NCI-H2196 treated with DMSO at 0.1 percent for 48 hours (cell line): ENCODE measurements around the gene CCDC18.
"Not testable (repeated sequence)": the region's sequence is repeated elsewhere in the genome, so short reads cannot be mapped to it uniquely, and the experiment has no call there.

Experiments used
- DNase-seq: peaks from one replicate; lab custom pipeline; 2025; ENCODE audit not compliant: unreplicated experiment; lab: John Stamatoyannopoulos, UW

Gene CCDC18, protein sequence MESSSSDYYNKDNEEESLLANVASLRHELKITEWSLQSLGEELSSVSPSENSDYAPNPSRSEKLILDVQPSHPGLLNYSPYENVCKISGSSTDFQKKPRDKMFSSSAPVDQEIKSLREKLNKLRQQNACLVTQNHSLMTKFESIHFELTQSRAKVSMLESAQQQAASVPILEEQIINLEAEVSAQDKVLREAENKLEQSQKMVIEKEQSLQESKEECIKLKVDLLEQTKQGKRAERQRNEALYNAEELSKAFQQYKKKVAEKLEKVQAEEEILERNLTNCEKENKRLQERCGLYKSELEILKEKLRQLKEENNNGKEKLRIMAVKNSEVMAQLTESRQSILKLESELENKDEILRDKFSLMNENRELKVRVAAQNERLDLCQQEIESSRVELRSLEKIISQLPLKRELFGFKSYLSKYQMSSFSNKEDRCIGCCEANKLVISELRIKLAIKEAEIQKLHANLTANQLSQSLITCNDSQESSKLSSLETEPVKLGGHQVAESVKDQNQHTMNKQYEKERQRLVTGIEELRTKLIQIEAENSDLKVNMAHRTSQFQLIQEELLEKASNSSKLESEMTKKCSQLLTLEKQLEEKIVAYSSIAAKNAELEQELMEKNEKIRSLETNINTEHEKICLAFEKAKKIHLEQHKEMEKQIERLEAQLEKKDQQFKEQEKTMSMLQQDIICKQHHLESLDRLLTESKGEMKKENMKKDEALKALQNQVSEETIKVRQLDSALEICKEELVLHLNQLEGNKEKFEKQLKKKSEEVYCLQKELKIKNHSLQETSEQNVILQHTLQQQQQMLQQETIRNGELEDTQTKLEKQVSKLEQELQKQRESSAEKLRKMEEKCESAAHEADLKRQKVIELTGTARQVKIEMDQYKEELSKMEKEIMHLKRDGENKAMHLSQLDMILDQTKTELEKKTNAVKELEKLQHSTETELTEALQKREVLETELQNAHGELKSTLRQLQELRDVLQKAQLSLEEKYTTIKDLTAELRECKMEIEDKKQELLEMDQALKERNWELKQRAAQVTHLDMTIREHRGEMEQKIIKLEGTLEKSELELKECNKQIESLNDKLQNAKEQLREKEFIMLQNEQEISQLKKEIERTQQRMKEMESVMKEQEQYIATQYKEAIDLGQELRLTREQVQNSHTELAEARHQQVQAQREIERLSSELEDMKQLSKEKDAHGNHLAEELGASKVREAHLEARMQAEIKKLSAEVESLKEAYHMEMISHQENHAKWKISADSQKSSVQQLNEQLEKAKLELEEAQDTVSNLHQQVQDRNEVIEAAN (N-terminal part only)

DNA sequence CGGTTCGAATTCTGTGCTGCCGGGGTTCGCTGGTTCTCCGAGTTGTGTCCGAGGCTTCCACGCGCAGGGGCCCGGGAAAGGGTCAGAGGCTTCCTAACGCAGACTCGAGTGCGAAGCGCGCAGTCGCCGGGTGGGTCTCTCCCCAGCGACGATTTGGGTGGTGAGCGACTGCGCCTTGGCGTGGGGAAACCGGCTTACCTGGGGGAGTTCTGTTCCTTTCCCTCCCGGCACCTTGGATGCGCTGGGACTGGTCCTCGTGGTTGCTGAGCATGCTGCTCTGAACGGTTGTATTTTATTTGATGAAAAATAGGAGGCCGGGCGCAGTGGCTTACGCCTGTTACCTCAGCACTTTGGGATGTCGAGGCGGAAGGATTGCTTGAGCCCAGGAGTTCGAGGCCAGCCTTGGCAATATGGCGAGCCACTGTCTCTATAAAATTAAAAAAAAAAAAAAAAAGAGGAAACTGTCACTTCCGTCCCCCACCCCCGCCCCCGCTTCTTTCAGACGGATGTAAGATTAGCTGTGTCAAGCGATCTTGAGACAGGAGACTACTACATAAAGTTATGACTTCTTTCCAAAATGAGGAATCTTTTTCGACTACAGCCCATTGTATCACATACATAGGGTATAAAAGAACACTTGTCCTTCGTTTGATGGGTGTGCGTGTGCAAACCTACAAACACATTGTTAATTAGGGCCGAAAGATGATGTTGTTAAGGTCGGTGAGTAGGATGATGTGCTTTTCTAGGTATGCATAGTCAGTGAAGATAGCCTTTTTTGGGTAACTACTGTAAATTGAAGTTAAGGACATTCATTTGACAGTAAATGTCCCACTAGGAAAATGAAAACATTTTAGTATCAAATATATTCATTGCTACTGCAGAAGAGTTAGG, at the start of gene CCDC18:
Gene CCDC18 (plus strand): TSS at position 2 of the 891 bp plus-strand sequence. CDS start 2,638 bp downstream, outside the sequence.
- no peak for DNase-seq

DNA sequence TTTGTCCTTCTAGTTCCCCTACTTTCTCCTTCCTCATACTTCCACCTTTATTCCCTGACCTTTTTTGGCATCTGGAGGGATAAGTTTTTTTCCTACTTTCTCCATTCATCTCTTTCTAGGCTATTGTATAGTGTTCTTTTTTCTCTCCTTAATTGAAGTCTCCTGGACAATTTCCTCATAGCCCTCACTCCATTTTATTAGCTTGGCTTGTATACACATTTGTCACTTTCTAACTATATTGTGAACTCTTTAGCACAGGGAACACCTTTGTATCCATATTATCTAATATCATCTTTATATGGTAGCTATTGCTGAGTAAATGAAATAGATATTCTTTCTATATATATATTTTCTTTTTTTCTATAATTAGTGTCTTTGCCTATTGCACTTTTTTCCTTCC, 47.9 kb upstream of the CCDC18 start:
- no peak for DNase-seq

DNA sequence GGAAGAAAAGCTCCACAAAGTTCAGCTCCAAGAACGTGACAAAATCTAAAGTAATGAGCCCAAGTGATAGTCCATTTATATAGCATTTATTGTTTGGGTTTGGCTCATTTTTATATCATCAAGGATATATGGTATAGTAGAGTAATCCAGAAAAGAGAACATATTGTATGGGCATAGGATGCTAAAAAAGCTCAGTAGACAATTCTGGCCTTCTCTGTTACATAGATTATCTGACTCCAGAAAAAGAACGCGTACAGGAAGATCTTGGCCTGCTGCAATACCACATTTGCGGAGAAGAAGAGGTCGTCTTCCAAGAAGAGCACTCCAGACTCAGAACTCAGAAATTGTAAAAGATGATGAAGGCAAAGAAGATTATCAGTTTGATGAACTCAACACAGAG, 44.1 kb upstream of the CCDC18 start:
- DNase-seq: no peak

DNA sequence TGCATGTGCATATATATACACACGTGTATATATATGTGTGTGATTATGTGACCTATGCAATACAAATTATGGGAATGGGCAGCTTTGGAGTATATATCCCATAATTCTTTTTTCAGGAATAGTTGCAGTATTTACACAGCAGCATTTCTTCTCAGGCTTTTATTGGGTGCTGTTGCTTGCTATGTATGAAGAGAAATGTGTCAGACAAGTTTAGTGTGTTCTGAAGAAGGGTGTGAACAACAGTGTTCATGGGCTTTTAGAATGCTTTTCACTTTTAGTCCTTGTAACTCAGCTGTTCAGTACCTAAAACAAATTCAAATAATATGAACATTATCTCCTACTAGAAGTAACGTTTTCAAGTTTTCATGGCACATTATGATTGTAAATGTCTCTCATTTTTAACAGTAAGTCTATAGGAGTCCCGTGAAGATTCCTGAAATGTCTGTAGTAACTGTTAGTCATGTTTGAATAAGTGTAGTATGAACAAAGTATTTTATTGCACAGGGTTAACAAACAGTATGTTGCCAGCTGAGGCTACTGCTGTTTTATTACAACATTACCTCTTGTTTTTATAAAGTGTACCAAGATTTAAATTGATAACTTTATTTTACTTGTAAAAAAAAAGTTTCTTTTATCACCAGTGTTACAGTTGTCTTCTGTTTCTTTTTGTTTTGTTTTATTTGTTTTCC, 42.8 kb upstream of the CCDC18 start:
- DNase-seq: no peak

DNA sequence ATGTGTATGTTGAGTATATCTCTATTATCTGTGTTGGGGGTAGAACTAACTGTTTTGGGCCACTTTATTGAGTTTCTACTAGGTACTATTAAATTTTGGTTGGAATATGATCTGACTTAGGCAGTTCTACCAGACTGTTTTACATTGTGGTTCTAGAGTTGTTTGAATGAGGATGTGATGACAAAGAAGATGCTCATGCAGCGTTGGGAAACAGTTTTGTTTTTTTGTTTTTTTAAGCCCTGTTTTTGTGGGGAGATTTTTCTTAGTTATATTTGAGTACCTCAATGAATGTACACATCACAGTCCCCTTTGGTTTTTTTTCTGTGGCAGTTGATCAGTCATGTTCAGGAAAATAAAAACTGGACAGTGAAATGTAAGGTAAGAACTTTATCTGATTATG, 40.4 kb upstream of the CCDC18 start:
- no peak for DNase-seq

DNA sequence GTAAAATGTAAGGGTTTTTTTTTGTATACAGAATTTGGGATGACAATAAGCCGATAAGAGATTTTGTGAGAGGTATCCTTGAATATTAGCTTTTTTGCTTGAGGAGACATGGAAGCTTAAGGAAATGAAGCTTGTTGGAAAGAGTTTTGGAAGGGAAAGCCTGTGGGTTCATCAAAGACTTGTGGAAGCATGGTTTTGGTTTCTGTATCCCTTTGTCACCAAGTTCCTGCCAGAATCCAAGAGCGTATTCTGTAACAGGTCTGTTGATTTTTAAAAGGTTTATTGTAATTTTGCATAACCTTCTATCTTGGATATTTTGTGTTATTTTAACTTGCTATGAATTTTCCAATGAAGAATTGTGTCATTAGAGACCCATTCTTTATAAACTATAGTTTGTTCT, 38.4 kb upstream of the CCDC18 start:
- DNase-seq: no peak

DNA sequence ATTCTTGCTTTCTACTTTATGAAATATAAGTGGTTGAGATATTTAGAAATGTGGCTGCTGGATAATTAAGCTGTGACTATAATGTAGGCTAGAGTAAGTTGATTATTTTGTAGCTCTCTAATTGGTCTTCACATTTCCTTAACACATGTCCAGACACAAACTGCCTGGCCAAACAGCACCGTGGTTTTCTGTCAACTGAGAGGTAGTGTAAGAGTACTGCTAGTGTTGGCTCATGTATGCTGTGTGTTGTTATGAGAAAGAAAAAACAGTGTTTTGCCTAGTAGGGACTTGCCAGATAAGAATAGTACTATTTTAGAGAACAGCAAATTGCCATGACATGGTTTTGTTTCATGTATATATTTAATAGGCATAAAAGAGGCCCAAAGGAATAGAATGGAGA, 37.4 kb upstream of the CCDC18 start:
- no peak for DNase-seq

DNA sequence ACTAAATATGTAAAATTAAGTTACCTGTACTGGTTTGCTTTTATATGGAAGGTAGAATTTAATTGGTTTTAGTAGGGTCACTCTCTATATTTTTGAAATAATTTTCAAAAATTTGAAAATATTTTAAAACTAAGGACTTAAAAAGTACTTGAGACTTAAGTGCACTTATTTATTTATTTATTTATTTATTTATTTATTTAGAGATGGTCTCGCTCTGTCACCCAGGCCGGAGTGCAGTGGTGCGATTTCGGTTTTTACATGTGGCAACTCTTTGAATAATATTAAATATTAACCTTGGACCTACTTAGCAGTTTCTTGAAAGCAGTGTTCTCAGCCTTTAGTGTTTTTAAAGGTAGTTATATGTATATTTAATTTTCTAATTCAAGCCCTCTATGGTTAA, 36.8 kb upstream of the CCDC18 start:
- DNase-seq: no peak

DNA sequence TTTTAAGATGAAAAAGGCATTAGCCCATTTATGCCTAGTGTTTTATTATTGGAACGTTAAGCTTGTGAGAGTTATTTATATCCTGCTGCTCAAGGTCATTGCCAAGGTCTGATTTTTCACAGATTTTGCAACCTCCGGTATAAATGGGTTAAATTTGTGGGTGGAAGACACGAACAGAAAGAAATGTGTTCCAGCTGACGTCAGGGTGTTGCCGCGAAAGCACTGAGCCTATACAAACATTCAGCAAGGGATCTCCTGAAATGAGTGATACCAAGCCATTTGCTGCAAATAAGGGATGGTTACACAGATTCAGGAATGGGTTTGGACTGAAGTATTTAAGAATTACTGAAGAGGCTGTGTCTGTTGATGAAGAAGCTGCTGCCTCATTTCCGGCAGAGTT, 32.5 kb upstream of the CCDC18 start:
- DNase-seq: no peak

DNA sequence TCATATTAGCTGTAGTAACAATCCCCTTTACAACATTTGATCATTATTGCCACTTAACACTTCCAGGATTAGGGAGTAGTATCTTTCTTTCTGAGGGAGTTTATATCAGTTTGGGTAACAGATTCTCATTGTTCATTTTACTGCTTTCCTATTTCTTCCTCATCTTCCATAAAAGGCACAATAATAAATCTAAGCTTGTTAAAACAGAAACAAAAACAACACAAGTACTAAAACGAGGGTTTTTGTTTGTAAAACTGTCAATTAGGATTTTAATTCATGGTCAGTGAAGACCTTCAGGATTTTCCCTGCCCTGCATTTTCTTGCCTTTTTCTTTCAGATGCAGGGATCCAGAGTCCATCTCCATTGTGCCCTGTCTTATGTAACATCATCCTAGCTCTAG, 29.8 kb upstream of the CCDC18 start:
- DNase-seq: no peak

DNA sequence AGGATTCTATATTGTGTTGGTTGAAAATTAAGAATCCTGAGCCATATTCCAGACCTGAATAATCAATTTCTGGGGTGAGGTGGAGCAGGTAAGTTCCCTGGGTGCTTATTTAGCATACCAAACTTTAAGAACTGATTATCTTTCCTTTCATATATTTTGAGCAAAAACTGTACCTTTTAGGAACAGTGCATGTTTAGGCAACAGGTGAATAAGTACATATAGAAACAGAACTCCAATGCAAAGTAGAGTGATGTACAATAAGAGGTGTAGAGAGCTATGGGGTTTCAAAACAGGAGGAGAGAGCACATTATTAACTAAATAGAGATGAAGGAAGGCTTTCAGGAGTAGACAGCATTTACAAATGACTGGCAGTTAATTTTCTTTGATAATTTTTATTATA, 29.1 kb upstream of the CCDC18 start:
- no peak for DNase-seq

DNA sequence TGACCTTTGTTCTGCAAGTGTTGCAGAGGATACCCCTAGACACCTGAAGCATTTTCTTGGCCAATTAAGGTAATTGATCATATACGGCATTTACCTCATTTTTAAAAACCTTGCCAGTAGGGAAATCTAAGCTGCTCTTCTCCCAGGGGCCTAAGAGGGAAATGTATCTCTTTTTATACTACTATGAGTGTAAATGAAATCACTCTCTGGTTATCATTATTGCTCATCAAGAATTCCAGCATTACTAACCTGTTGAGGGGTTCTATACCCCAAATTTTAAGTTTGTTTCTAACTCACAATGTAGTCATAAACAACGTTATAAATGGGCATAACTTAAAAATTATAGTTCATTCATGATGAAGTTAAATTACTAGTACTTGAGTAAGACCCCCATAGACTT, 27.7 kb upstream of the CCDC18 start:
- no peak for DNase-seq

DNA sequence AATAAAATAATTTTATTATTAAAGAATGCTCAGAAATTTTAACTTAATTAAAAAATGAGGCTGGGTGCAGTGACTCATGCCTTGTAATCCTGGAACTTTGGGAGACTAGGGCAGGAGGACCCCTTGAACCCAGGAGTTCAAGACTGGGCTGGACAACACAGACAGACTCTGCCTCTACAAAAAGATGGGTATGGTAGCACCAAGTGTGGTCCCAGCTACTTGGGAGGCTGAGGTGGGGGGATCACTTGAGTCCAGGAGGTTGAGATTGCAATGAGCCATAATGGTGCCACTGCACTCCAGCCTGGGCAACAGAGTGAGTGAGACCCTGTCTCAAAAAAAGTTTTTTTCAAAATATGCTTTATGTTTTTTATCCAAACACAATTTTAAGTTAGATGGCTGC, 25.6 kb upstream of the CCDC18 start:
- no peak for DNase-seq

DNA sequence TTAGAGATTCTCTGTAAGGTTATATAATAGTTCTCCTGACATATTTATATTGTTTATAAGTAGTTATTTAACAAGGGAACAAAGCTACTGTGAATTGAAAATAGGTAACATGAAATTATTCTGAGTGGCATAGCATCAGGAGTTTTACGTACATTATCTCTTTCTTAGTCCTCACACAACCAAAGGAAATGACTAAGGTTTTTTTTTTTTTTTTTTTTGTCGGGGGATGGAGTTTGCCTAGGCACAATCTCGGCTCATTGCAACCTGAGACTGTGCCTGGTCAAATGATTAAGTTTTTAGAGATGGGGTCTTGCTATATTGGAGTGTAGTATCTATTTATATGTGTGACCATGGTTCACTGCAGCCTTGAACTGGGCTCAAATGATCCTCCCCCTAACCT, 25.2 kb upstream of the CCDC18 start:
- DNase-seq: no peak

DNA sequence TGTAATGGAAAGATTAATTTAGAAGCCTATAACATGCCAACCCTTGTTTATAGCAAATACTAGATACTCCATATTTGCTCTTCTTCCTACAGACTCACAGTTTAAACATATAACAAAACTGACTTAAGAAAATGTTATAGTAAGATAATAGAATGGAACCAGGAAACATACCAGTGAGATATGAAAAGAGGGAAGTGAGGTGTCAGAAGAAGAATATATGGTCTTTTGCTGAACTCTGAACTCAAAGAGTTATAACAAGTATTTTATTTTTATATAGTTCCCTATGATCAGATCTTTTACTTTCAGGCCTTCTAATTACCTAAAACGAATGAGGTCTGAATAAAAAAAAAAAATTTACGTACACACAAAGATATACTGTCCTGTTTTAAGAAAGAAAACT, 21.2 kb upstream of the CCDC18 start:
- no peak for DNase-seq

DNA sequence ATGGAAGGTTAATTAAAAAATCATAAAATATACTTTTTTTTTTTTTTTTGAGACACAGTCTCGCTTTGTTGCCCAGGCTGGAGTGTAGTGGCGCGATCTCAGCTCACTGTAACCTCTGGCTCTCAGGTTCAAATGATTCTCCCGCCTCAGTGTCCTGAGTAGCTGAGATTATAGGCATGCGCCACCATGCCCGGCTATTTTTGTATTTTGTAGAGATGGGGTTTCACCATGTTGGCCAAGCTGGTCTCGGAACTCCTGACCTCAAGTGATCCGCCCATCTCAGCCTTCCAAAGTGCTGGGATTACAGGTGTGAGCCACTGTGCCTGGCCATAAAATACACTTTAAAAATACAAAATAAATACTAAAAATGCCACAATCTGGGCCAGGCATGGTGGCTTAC, 17.2 kb upstream of the CCDC18 start:
- DNase-seq: not testable (repeated sequence)

DNA sequence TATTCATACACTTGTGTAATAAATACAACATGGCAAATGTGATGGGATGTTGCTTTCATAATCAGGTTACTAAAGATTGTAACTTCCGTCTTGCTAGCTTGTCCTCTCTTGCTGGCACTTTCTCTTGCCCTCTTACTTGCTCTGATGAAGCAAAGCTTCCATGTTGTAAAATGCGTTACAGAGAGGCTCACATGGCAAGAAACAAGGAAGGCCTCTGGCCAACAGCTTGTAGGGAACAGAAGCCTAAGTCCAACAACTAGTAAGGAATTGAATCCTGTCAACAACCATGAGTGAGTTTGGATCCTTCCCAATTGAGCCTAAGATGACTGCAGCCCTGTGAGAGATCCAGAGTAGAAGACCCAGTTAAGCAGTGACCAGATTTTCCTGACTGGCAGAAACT, 15.7 kb upstream of the CCDC18 start:
- DNase-seq: no peak

DNA sequence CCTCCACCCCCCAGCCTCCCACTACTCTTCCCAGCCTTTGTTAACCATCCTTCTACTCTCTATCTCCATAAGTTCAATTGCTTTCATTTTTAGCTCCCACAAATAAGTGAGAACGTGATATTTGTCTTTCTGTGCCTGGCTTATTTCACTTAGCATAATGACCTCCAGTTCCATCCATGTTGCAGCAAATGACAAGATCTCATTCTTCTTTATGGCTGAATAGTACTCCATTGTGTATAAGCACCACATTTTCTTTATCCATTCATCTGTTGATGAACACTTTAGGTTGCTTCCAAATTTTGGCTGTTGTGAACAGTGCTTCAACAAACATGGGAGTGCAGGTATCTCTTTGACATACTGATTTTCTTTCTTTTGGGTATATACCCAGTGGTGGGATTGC, 14.6 kb upstream of the CCDC18 start:
- not testable (repeated sequence) for DNase-seq

DNA sequence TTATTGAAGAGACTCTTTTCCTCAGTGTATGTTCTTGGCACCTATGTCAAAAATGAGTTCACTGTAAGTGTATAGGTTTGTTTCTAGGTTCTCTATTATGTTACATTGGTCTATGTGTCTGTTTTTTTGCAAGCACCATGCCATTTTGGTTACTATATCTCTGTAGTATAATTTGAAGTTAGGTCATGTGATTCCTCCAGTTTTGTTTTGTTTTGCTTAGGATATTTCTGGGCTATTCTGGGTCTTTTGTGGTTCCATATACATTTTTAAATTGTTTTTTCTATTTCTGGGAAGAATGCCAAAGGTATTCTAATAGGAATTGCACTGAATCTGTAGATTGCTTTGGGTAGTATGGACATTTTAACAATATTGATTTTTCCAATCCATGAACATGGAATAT, 13.5 kb upstream of the CCDC18 start:
- DNase-seq: no peak

DNA sequence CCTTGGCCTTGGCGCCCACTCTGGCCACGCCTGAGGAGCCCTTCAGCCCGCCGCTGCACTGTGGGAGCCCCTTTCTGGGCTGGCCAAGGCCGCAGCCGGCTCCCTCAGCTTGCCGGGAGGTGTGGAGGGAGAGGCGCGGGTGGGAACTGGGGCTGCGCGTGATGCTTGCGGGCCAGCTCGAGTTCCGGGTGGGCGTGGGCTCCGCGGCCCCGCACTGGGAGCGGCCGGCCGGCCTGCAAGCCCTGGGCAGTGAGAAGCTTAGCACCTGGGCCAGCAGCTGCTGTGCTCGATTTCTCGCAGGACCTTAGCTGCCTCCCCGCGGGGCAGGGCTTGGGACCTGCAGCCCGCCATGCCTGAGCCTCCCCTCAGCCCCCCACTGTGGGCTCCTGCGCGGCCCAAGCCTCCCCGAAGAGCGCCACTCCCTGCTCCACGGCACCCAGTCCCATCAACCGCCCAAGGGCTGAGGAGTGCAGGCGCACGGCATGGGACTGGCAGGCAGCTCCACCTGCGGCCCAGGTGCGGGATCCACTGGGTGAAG, 10.3 kb upstream of the CCDC18 start:
- not testable (repeated sequence) for DNase-seq
